Activated T-cell treated with anti-CD3 and anti-CD28 coated beads, Interleukin-2, amount 50 U/mL, for 4 hours (primary cell): ENCODE results near the gene BFAR. TPM values are rescaled to one million over a fixed set of nuclear protein-coding genes. Genes with fewer than 3 reads are reported as not detected.
A peak's percentile ranks its signal among the peaks of the same experiment; 100 is the strongest.
"Not testable (repeated sequence)": the region's sequence is repeated elsewhere in the genome, so short reads cannot be mapped to it uniquely, and the experiment has no call there.

Source experiments
- ATAC-seq, 2 donors: fragments of 200-7000 bp; cut with Tn5 transposase; one replicate each; pipeline ENCODE4 v1.10.0; 2021
- DNase-seq: peaks from one replicate; pipeline ENCODE4 v3.0.0-alpha.2; 2020
- H3K27me3 Mint-ChIP-seq: one replicate; pipeline ENCODE4 v1.8.0; 2021; ENCODE audit warnings: low read depth, mixed read lengths
- H3K36me3 Mint-ChIP-seq: one replicate; pipeline ENCODE4 v1.8.0; 2022; ENCODE audit warnings: mixed read lengths; ENCODE audit not compliant: insufficient read depth
- H3K4me1 Mint-ChIP-seq: one replicate; pipeline ENCODE4 v1.8.0; 2021; ENCODE audit warnings: low read depth, mixed read lengths
- H3K4me3 Mint-ChIP-seq: one replicate; pipeline ENCODE4 v1.8.0; 2021; ENCODE audit warnings: mild to moderate bottlenecking, moderate library complexity, mixed read lengths
- H3K9me3 Mint-ChIP-seq: one replicate; pipeline ENCODE4 v1.8.0; 2021; ENCODE audit warnings: mixed read lengths
- total RNA-seq, 3 donors: library from RNA; stranded (reverse); gene quantifications; one replicate each; pipeline ENCODE4 v1.2.1, GENCODE V29; 2021

Gene BFAR
- total RNA-seq, 3 donors from 2014 or later, result 62.2 to 64.4 (median 63.6) TPM

DNA sequence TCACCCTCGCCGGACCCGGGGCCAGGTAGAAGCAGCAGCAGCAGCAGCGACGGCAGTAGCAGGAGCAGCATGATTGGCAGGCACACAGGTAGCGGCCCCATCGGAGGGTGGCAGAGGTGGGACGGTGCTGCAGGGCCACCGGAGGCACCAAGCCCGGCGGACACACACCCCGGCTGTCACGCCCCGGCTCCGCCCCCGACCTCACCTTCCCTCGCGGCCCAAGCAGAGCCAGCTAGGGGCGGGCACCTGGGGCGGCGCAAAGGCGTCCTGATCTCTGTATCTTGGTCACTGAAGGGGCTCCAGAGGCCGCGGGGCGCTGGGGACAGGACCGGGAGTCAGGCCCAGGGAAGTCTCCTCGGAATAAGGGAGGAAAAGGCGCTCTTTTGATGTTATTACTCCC is 61.4 kb downstream of the BFAR start, which contains the start of gene PLA2G10:
Gene PLA2G10, minus strand, starts transcription at position 180 of the 400 bp plus-strand sequence. Its CDS starts 79 bp downstream, at position 101.
- not testable (repeated sequence) for H3K27me3 Mint-ChIP-seq, DNase-seq, H3K9me3 Mint-ChIP-seq, H3K4me1 Mint-ChIP-seq, H3K36me3 Mint-ChIP-seq, ATAC-seq, H3K4me3 Mint-ChIP-seq

DNA sequence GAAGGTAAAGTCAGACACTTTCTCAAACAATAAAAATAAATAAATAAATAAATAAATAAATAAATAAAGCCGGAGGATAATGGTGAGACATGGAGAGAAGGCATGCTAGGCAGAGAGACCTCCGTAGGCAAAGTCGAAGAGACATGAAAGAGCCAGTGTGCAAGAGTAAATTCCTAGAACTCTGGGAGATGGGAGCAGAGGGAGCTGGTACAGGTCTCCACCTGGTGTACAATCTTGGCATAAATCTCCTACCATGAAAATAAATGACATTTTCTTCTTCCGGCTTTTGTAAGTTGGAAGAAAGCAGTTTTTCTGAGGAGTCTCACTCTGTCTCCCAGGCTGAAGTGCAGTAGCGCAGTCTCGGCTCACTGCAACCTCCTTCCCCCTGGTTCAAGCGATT is 69.1 kb downstream of the BFAR start:
- not testable (repeated sequence) for H3K27me3 Mint-ChIP-seq, DNase-seq, ATAC-seq, H3K9me3 Mint-ChIP-seq, H3K36me3 Mint-ChIP-seq, H3K4me3 Mint-ChIP-seq, H3K4me1 Mint-ChIP-seq

DNA sequence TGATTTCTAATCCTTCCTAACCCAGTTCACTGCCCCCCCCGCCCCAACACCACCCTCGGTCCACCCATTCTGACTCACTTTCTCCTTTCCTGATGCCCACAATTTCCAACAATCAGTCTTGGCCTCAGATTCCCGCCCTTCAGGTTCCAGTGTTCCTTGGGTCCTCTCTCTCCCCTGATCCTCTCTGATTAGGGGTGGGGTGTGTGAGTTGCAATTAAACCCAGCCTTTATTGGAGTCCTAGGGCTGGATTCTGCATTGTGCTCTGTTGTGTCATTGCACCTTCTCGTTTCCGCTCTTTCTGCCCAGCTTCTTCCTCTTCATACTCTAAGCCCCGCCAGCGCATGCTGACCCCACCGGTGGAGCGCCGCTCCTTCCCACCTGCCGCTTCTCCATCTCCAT is 69.9 kb downstream of the BFAR start:
- not testable (repeated sequence) for H3K36me3 Mint-ChIP-seq, ATAC-seq, H3K4me3 Mint-ChIP-seq, H3K9me3 Mint-ChIP-seq, H3K4me1 Mint-ChIP-seq, DNase-seq, H3K27me3 Mint-ChIP-seq

DNA sequence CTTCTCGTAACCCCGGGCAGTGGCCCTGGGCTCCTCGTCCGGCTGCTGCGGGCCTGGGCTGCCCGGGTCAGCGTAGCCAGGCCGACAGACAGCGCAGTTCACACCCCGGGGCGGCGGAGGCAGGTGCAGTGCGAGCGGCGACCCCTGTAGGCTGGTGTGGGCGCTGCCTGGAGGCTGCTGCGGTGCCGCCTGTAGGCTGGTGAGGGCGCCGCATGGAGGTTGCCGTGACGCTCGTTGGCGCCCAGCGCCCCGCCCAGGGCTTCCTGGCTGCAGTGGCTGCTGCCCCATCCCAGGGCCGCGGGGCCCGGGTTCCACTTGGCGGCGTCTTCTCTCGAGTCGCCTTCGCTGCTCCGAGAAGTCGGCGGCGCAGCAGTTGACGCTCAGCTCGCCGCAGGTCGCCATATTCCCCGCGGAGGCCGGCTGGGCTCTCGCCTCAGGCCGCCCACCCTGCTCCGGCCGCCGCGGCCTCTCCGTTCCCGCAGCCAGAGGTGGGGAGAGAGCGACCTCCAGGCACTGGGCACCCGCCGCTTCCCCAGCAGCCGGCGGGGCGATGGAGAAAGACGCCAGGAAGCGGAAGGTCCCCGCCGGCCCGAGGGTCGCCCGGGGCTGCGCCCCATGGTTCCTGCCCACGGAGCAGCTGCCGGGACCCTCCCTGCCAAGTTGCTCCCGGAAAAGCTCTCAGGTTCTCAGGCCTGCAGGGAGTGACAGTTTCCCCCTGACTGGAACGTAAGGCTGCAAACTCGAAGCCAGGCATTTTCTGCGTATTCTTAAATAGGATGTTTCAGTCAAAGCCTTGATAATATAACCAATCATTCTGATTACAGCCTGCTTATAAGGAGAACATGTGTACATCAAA is 70.6 kb downstream of the BFAR start, which contains the start of gene NPIPA3:
Gene NPIPA3, plus strand, starts transcription at position 256 of the 856 bp plus-strand sequence. CDS start 5,533 bp downstream, outside the sequence.
- peak; percentile 100 for ATAC-seq
- H3K27me3 Mint-ChIP-seq, result not testable (repeated sequence)

More for the DNA sequence above, 70.6 kb downstream of the BFAR start, which contains the start of gene NPIPA3:
- H3K4me3 Mint-ChIP-seq, H3K9me3 Mint-ChIP-seq, DNase-seq, H3K36me3 Mint-ChIP-seq, H3K4me1 Mint-ChIP-seq: not testable (repeated sequence)

Other genes starting within 250 kb of the BFAR start
- 10 to 100 TPM; 45.0 to 52.8 (median 47.3) TPM for gene PARN, start 2.7 kb upstream of the BFAR start, total RNA-seq
- not detected for gene PLA2G10, start 61.4 kb downstream of the BFAR start, total RNA-seq
- gene NPIPA3, start 70.5 kb downstream of the BFAR start, total RNA-seq, result 1 to 10 TPM; 1.5 to 4.9 (median 4.4) TPM
- 1 to 10 TPM in 2 of 3 donors, under 1 TPM in 1; 0.99 to 1.4 (median 1.3) TPM for gene NPIPA2, start 109.6 kb downstream of the BFAR start, total RNA-seq
- gene NOMO1, start 200.8 kb downstream of the BFAR start, total RNA-seq, result 10 to 100 TPM; 83.3 to 92.3 (median 86.1) TPM